Measurements from ENCODE around the gene FTSJ3.
"Not testable (repeated sequence)": the region's sequence is repeated elsewhere in the genome, so short reads cannot be mapped to it uniquely, and the experiment has no call there.

FTSJ3 gene

GRCh38 chr17:63827002-63827800, at the start of gene FTSJ3, which contains the start of gene PSMC5:
Gene FTSJ3 (minus strand): TSS chr17:63827663. CDS start chr17:63826902, 761 bp downstream.
Gene PSMC5 (plus strand): TSS chr17:63827431. CDS start chr17:63827491, 60 bp downstream.
- no peak for FAIRE-seq

GRCh38 chr17:63874693-63875092, 47.2 kb upstream of the FTSJ3 start:
- not testable (repeated sequence) for FAIRE-seq

GRCh38 chr17:63874061-63874626, 46.7 kb upstream of the FTSJ3 start:
- FAIRE-seq = not testable (repeated sequence)

GRCh38 chr17:63873577-63873976, 46.1 kb upstream of the FTSJ3 start, which contains the start of gene CSH2:
Gene CSH2 (minus strand): TSS chr17:63873677. CDS start chr17:63873614, 63 bp downstream.
- FAIRE-seq = not testable (repeated sequence)

- not testable (repeated sequence) for FAIRE-seq
These were observed 44.3 kb upstream of the FTSJ3 start for GRCh38 chr17:63871646-63872365.

GRCh38 chr17:63870292-63870665, 42.8 kb upstream of the FTSJ3 start:
- not testable (repeated sequence) for FAIRE-seq

GRCh38 chr17:63869491-63870291, 42.2 kb upstream of the FTSJ3 start:
- not testable (repeated sequence) for FAIRE-seq

GRCh38 chr17:63866625-63867024, 39.2 kb upstream of the FTSJ3 start:
- FAIRE-seq = not testable (repeated sequence)

GRCh38 chr17:63859257-63859656, 31.8 kb upstream of the FTSJ3 start:
- FAIRE-seq = no peak

GRCh38 chr17:63856425-63856824, 29.0 kb upstream of the FTSJ3 start:
- FAIRE-seq = not testable (repeated sequence)

GRCh38 chr17:63855185-63855584, 27.7 kb upstream of the FTSJ3 start:
- FAIRE-seq = no peak

- FAIRE-seq = no peak
These were observed 27.2 kb upstream of the FTSJ3 start for GRCh38 chr17:63854709-63855108.

GRCh38 chr17:63853260-63853659, 25.8 kb upstream of the FTSJ3 start:
- no peak for FAIRE-seq

GRCh38 chr17:63850401-63850800, 22.9 kb upstream of the FTSJ3 start:
- FAIRE-seq = no peak

GRCh38 chr17:63848834-63849689, 21.6 kb upstream of the FTSJ3 start:
- FAIRE-seq = no peak

- no peak for FAIRE-seq
These were observed 20.2 kb upstream of the FTSJ3 start for GRCh38 chr17:63847525-63848249.

- no peak for FAIRE-seq
These were observed 18.0 kb upstream of the FTSJ3 start for GRCh38 chr17:63845509-63845908.

- FAIRE-seq = no peak
These were observed 16.6 kb upstream of the FTSJ3 start for GRCh38 chr17:63843910-63844677.

- not testable (repeated sequence) for FAIRE-seq
These were observed 16.0 kb upstream of the FTSJ3 start for GRCh38 chr17:63843387-63843888.
